NCI-H226 (cell line): ENCODE measurements around the gene SLFN12L.
"Not testable (repeated sequence)": the region's sequence is repeated elsewhere in the genome, so short reads cannot be mapped to it uniquely, and the experiment has no call there.

Experiments used
- DNase-seq: peaks from one replicate; pipeline ENCODE4 v3.0.0-alpha.2; 2015

The SLFN12L gene

DNA sequence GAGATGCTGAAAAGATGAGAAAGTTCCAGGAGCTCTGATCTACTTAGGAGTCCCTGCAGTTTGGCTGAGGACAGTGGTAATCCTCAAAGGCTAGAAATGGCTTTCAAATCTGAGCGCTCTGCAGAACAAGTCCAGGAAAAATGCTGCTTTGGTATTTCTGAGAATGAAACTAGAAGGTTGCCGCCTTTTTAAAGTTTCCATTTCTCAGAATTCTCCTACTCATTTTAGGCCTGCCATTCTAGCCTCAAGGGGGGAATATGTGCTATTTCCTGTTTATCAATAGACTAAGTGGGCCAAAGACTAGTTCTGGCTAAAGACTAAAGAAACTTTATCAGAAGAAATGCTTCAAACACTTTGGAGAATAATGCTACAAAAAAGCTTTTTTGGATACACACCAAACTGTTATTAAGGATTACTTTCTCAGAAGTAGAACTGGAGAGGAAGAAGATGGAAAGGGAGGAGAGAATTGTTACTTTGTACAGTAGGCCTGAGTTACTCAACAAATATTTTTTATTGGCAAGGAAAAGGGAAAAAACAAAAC is at the start of gene SLFN12L:
Gene SLFN12L (minus strand): TSS at position 78 of the 541 bp plus-strand sequence. CDS start 15,314 bp downstream, outside the sequence.
- no peak for DNase-seq

DNA sequence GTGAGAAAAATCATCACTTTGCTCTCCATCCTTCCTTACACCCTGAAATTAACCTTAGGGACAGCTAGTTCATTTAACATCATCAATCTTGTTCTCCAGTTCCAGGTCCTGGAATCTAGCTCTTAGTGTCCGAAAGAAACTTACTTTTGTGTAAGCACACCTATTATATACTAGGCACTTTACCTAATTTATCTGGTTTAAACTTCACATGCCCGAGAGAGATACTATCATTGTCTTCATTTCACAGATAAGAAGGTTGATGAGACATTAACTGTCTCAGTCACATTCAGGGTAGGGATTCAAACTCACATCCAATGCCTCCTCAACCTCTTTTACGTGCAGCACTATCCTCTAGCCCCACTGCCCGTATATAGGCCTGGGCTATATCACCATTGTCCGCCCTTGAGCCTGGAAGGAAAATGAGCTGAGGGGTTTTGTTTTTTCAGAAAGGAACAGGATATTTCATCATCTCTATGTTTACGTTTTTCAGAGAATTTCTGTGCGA is 49.1 kb upstream of the SLFN12L start:
- DNase-seq: no peak

DNA sequence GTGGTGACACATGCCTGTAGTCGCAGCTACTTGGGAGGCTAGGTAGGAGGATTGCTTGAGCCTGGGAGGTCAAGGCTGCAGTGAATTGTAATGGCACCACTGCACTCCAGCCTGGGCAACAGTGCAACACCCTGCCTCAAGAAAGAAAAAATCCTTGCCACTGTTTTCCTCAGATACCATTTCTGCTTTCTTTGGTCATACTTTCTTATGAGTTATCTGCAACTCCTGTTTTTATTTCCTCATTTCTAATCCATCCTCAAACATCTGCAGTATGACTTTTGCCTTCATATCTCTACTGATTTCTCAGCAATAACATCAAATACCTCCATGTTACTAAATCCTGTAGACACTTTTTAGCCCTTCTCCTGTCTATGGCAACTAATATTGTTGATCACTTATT is 46.6 kb upstream of the SLFN12L start:
- DNase-seq: no peak

DNA sequence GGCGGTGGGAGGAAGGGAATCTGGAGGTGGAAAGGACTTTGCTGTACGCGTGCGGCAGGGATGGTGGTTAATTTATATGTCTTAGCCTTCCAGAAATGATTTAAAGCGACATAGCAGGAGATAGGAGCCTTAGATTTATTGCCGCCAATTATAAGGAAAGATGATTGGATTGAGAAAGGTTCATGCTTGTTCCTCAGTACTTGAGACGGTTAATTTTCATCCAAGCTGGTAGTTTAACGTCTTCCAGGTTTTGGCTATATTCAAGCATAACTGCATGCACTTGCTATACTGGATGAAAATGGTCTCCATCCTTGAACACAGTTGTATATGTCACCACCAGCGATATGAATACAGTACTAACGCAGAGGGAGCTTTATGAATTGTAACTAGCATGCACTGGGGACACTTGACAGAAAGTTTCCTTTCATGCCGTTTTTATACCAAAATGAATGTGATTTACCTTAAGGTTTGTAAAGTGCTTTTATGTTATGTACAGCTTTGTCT is 41.5 kb upstream of the SLFN12L start:
- DNase-seq: no peak

DNA sequence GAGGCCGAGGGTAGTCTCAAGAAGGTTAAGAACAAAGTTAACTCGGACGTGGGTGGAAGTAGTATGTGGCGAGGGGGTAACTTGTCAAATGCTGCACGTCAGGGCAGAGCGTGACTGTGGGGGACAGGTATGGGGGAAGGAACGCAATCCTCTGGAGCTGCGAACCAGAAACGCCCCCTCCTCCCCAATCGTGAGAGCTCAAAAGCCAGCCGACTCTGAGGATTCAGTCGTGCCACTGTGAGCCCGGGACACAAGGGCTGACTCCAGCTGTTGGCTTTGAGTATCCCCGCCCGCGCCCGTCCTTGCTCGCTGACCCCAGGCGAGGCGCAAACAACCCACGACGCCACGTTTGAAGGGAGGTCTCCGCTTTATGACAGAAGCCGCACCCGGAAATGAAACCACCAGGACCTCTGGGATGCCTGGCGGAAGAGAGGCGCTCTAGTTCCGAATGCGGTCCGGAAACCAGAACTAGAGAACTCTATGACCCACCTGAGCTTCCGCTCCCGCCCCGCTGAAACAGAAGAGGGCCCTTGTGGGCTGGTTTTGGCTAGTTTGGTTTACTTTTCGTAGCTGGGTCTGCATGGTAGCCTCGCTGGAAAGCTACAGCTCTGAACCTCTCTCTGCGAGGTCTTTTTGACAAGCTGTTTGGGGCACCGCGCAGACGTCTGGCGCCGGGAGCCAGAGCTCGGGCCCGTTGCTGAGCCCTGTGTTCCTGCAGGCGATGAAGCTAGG is 40.9 kb upstream of the SLFN12L start, which contains the start of gene PEX12:
Gene PEX12 (minus strand): TSS at position 375 of the 732 bp plus-strand sequence. CDS start 550 bp downstream, outside the sequence.
- DNase-seq: peak; percentile 90

DNA sequence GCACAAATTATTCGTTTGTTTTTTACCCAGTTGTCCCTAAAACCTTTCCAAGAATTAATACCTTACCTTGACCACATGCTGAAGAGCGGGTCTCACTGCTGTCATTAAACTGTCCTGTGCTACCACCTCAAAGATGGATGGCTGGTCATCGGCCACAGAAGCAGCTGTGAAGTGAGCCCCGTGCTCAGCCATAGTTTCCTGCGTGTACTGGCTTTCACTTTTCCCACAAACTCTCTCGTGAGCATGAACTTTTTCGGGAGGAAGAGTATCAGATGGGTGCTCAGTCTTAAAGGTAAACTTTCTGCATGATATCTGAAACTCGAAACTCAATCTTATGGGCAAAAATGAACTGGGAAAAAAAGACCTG is 40.3 kb upstream of the SLFN12L start:
- DNase-seq: no peak

DNA sequence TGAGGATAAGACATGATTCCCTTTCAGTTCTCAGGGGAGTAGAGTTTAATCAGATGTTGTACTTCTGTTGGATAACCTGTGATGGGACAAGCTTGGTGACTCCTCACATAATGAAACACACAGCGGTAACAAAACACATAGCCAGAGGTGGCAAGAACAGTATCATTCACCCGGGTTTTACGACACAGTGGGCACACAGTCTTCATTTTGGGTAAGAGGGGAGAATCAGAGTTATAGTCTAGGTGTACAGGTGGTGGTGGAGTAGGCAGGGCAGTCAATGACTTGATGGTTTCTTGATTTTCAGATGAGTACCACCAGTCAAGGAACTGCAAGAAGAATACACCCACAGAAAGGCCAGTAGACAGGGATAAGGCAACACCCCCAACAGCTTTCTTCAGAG is 38.3 kb upstream of the SLFN12L start:
- DNase-seq: no peak

DNA sequence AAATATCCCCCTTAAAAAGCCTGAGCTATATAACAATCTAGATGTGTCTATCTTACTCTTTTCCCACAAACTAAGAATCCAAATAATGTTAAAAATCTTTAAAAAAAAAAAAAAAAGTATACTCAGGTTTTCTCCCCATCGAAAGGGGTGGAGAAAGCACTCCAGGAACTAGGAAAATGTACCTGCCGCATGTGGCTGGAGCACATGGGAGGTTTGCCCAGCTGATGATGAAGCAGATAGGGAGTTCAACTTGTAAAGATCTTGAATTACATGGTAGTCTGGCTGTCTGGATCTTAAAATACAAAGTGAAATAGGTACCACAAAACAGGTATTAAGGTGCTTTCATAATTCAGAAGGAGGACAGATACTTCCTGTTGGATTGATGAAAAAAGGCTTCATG is 31.9 kb upstream of the SLFN12L start:
- DNase-seq: no peak

DNA sequence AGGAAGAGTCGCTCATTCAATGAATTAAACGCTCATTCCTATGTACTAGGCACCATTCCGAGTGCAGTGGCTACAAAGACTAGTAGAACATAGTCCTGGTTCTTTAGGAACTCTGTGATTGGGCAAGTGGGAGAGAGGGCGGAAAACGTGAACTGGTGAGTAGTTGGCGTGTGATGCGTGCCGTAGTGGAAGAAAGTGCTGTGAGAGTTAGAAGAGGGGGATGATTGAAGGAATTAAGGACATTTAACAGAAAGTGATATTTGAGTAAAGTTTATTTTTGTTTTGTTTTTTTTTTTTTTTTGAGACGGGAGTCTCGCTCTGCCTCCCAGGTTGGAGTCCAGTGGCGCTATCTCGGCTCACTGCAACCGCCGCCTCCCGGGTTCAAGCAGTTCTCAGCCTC is 31.1 kb upstream of the SLFN12L start:
- no peak for DNase-seq

DNA sequence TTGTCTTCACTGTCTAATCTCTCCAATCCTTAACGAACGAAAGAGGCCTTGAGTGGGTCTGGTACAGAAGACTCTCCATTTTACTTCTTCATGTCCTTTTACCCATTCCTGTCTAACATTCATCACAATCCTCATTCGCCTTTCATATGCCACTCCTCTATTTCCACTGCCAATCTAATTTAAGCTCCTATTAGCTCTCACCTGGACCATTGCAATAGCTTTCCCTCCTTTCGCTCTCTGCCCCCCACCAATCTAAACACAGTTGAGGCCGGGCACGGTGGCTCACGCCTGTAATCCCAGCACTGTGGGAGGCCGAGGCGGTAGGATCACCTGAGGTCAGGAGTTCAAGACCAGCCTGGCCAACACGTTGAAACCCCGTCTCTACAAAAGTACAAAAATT is 29.5 kb upstream of the SLFN12L start:
- no peak for DNase-seq

DNA sequence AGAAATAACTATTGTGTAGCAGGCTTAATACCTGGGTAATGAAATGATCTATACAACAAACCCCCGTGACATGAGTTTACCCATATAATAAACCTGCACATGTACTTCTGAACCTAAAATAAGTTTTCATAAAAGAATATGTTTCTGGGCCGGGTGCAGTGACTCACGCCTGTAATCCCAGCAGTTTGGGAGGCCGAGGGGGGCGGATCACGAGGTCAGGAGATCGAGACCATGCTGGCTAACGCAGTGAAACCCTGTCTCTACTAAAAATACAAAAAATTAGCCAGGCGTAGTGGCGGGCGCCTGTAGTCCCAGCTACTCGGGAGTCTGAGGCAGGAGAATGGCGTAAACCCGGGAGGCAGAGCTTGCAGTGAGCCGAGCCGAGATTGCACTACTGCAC is 25.7 kb upstream of the SLFN12L start:
- not testable (repeated sequence) for DNase-seq

DNA sequence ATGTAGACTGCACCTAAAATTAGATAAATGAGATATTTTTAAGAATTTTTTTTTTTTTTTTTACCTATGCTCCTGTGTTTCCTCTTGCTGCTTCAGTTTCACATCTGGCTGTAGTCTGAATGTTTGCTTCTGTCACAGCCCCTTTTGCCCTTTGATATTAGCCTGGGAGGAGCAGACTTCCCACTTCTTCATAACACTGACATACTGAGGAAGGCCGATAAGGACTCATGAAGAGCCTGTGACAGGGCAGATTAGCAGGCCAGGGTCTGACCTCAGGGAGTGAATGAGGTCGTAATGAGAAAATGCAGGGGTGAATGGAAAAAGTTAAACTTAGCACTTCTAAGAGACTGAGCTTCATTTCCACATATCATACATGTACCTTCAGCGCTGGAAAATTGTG is 23.2 kb upstream of the SLFN12L start, which contains the start of gene SLFN14:
Gene SLFN14 (minus strand): TSS at position 117 of the 400 bp plus-strand sequence. CDS start 2,757 bp downstream, outside the sequence.
- DNase-seq: no peak

DNA sequence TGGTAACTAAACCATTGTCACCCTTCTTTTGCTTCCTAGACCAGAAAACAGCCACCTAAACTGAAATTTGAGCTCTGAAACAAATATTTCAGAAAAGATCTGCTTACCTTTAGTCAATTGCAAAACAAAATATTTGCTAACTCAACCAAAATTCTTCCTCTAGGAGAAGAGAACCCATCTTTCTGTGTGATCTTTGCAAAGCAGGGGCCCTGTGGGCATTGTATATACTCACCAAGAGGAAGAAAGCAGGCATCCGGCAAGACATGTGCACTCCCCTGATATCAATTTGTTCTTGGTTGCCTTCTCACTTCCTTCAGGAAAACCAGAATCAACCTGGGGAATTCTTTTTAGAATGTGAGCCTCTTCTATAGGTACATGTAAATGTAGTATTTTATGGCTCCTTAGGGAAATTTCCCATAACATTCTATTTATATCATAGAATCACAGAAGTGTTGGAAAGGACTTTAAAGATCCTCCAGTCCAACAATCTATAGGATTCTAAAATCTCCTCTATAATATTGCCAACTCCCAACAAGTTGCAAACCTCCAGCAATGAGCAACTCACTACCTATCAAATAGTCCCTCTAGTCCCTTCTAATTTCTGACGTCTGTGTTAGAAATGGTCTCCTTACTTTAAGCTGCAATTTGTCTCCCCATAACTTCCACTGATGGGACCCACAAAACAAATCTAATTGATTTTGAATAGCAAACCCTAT is 22.2 kb upstream of the SLFN12L start:
- no peak for DNase-seq

DNA sequence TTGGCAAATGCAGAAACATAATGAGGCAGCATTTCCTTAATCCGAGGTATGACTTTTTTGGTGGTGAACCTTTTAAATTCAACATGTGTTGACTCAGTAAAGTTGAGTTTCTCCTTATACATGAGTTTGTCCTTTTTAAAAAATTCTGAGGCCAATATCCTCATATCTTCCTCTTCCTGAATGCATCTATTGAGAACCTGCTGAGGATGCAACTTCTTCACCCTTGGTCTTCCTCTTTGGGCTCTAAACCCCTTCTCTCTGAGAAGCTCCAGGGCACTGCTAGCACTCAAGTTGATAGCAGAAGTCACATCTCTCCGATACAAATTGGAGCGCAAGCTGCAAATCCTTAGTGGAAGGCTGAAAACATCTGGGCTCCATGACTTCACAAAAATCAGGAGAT is 19.9 kb upstream of the SLFN12L start:
- DNase-seq: no peak

DNA sequence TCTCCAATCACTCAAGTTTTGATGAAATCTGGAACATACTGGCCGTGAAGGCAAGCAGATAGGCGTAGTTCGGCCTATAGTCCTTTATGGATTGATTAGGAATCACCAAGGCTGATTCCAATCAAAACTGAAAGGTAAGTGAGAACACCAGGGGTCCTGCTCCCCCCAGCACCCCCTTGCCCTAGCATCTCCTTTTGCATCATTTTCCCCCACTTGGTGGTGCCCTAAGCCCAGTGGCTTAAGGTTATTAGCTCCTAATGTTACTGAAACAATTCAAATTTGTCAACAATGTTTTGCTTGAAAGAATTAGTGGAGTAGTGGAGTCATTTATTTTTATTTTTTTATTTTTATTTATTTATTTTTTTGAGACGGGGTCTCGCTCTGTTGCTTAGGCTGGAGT is 18.2 kb upstream of the SLFN12L start:
- DNase-seq: no peak

DNA sequence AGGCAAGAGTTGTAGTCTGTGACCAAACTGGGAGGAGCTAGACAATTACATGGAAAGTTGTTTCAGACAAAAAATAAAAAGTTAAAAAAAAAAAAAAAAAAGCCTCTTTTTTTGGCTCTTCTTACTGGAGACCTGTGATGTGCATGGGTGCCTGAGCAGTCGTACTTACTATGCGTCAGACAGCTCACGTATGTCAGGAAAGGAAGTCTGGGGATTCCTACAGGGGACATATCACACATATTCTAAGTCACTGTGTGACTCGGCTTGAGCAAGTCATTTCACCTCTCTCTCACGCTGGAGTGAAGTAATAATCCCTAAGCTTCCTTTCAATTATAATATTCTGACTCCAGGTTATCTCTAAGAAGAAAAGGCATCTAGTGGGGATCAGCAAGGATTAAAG is 17.2 kb upstream of the SLFN12L start:
- DNase-seq: no peak

DNA sequence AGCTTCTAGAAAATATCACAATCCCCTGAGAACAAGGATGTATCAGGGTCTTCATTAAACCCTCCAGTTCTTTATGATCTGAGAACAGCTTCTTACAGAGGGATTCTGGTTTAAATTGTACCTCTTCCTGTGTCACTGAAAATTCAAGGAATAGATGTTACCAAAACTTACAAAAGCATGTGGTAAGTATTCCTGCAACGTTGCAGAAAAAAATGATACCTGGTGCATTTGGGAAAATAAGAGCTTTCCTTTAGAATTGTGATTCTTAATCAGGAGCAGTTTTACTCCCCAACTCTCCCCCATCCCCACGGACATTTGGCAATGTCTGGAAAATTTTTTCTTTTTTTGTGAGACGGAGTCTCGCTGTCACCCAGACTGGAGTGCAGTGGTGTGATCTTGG is 15.8 kb upstream of the SLFN12L start:
- no peak for DNase-seq

DNA sequence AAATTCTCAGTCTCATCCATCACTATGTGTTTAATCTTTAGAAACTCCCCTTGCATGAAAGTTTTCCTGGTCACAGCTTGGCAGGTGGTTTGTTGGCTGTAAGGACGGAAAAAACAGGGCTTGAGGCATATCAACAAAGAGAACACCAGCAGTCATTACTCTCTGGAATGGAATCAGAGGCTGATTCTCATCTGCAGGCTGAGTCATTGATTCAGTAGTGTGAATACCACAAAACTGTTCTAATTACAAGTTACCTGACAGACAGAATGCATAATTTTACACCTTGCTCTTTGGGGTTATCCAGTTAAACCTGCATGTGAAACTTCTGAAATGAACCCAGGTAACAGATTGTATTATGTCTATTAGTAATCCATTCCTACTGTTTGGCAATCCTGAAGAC is 11.5 kb upstream of the SLFN12L start:
- no peak for DNase-seq

DNA sequence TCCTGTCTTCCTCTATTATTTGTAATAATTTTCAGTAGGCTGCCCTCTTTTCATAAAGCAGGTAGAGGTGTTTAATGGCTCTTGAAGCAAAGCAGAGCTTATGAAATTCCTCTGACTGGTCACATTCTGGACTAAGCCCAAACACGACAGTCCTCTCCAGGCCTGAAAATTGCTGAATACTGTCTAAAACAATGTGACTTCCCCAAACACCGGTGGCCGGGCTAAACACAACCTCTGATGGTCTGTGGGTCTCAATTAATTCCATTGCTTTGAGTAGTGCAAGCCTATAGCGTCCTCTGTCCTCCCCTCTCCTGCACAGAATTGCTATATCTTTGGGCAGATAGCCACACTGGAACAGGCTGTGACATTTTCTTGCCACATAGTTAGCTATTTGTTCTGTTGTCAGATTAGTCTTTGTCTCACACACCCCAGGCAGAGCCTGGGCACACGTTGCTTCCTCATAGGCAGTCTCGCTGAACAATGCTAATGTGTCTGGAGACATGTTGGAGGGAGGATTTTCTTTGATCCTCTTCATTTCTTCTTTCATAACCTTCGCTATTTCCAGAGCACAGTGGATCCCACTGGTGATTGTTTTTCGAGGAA is 10.8 kb upstream of the SLFN12L start:
- DNase-seq: no peak

DNA sequence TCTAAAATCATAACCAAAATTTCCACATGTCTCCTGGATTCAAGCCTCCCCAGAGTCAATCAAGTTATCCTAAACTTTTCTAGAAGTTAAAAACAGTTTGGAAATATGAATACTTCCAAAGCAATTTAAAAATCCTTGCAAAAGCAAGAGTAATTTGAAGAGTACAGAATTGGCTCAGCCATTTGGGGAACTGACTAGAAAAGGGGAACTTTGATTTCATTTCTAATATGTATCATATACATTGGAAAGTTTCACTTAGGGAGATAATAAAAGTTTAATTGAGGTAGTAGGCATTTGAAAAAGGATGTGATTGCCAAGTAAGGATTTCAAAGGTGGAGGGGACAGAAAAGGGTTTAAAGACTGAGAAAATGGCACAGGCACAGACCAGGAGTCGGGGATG is 9.0 kb upstream of the SLFN12L start:
- no peak for DNase-seq

DNA sequence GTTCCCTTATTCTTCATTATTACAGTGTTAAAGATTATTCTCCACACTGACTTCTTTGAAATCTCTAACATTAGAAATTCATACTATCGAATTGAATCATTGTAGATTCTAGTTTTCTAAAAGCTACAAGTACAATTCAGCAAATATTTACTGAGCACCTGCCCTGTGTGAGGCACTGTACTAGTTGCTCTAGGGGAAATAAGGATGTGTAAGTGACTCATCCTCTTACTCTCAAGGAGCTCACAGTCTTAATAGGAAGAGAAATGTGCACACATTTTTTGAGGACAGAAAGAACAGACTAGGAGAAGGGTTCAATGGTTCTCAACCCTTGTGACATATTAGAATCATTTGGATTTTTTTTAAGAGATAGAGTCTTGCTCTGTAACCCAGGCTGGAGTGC is 7.7 kb upstream of the SLFN12L start:
- DNase-seq: no peak

DNA sequence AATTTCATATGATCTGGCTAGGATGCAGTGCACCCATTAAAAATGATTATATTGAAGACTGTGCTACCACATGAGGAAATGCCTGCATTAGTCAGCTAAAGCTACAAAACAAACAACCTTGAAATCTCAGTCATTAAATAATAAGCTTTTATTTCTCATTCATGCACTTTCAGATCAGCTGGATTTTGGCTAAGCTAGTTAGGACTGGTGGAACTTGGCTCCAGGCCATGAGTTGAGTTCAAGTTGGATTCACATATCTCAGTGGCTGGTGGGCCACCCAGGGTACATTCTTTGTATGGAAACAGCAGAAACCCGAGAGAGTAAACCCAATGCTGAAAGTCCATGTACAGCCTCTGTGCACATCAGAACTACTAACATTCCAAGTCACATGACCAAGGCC is 6.4 kb upstream of the SLFN12L start:
- no peak for DNase-seq

DNA sequence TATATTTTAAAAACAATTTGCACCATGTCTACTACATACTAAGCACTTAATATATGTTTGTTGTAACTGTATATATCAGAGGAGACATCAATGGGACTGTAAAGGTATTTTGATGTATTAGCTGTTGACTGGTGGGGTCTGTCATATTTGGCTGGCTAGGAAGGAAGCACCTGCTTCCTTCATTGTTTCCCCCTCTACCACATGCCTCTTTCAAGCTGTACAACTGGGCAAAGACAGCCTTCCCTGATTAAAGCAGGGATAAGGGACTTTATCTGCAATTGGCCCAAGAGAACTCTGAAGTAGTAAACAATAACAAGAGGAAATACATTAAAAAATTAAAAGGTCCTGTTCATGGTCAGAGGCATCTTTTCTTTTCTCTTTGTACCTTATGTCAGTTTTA is 5.5 kb upstream of the SLFN12L start:
- no peak for DNase-seq
